Testis (tissue), 3 donors: ENCODE results near the gene SYNE2. TPM values are rescaled to one million over a fixed set of nuclear protein-coding genes. Genes with fewer than 3 reads are reported as not detected.

Experiments used
- DNase-seq: peaks from one replicate; pipeline ENCODE4 v3.0.0-alpha.2; 2019
- H3K27ac ChIP-seq, 2 donors: fragments of 200-600 bp; sonication (generic); one replicate each; pipeline ENCODE4 v1.5.1; 2019
- H3K27me3 ChIP-seq: fragments of 200-600 bp; sonication (generic); one replicate; pipeline ENCODE4 v1.5.1; 2019
- H3K36me3 ChIP-seq: fragments of 200-600 bp; sonication (generic); one replicate; pipeline ENCODE4 v1.5.1; 2017; ENCODE audit warnings: low read depth; ENCODE audit errors: missing control alignments
- H3K4me1 ChIP-seq: fragments of 200-600 bp; sonication (generic); one replicate; pipeline ENCODE4 v1.5.1; 2019
- H3K4me3 ChIP-seq, 2 donors: fragments of 200-600 bp; sonication (generic); one replicate each; pipeline ENCODE4 v1.5.1; 2017 to 2019
- H3K9me3 ChIP-seq: fragments of 200-600 bp; sonication (generic); one replicate; pipeline ENCODE4 v1.5.1; 2017
- CTCF ChIP-seq, 3 experiments: fragments of 450-650 bp in 2 of 3; fragments of 200-600 bp in 1 of 3; sonication (generic) in 1 of 3; IDR thresholded peaks; one replicate each; pipeline ENCODE4 v1.5.1; 2016 to 2019; ENCODE audit warnings: antibody characterized with exemption in 3 of 3, mild to moderate bottlenecking in 2 of 3, moderate library complexity in 1 of 3
- POLR2A ChIP-seq: fragments of 450-650 bp; IDR thresholded peaks from one replicate; pipeline ENCODE4 v1.6.1; 2017; ENCODE audit warnings: antibody characterized with exemption, mild to moderate bottlenecking, moderate library complexity
- WGBS, 2 donors: methylation state at CpG; one replicate each; pipeline ENCODE4 v1.1.5; 2018; 5-methylcytosine and 5-hydroxymethylcytosine counted together
- intact Hi-C: fragments of 100-400 bp; cut with DNase I; formaldehyde crosslinking; loops from one replicate; pipeline ENCODE4 v1.15.1; 2023; ENCODE audit warnings: low total_unique reads
- polyA plus RNA-seq: library from polyadenylated mRNA; stranded (reverse); fragments of 350-450 nt; fragmentation: Illumina TruSeq; extraction: RNeasy Lipid Tissue Mini Kit (QIAGEN cat#74804); gene quantifications from one replicate; pipeline ENCODE4 v1.2.3, GENCODE V29; 2014; ENCODE audit warnings: low read depth, low replicate concordance; ENCODE audit not compliant: insufficient read depth
- total RNA-seq, 2 donors: library from RNA; depleted of rRNA; stranded (reverse); fragments of >200 nt; gene quantifications; one replicate each; pipeline ENCODE4 v1.2.3, GENCODE V29; 2016

Gene SYNE2
- total and polyA plus RNA-seq, 3 donors from 2014 or later: 74.6 to 519 (median 511) TPM

DNA sequence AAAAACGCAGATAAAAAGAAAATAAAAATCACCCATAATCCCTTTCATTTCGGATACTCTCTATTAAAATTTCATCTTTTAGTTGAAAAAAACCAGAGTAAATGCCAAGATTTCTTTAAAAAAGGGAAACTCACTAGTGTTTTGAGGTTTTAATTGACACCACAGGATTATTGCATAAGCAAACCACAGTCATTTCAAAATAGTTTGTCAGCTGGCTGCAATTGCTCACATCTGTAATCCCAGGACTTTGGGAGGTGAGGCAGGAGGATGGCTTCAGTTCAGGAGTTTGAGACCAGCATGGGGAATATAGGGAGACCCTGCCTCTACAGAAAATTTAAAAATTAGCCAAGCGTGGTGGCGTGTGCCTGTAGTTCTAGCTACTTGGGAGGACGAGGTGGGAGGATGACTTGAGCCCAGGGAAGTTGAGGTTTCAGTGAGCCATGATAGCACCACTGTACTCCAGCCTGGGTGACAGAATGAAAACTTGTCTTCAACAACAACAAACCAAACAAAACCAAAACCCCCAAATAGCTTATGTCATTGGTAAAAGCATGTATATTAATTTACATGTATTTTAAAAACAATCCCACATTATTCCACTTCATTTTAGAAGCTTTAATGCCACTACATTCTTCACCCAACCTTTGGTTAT, 48.8 kb downstream of the SYNE2 start:
- H3K4me3 ChIP-seq: no peak overlapping the region
- intact Hi-C loops: no loop called here
- no peak overlapping the region for H3K27ac ChIP-seq
- H3K27me3 ChIP-seq: no peaks in the 10 kb centered on the region
- H3K9me3 ChIP-seq: no peaks in the 10 kb centered on the region
- no peak for DNase-seq
- H3K36me3 ChIP-seq: no peaks in the 10 kb centered on the region
- TF ChIP-seq CTCF (IDR thresholded peaks at IDR 0.05) (no peak), POLR2A (no peak)
- WGBS, 2 donors: 90 to 92% methylated on average over 5 of the region's 5 CpGs
- peaks cover 18% of the 10 kb centered on the region for H3K4me1 ChIP-seq

DNA sequence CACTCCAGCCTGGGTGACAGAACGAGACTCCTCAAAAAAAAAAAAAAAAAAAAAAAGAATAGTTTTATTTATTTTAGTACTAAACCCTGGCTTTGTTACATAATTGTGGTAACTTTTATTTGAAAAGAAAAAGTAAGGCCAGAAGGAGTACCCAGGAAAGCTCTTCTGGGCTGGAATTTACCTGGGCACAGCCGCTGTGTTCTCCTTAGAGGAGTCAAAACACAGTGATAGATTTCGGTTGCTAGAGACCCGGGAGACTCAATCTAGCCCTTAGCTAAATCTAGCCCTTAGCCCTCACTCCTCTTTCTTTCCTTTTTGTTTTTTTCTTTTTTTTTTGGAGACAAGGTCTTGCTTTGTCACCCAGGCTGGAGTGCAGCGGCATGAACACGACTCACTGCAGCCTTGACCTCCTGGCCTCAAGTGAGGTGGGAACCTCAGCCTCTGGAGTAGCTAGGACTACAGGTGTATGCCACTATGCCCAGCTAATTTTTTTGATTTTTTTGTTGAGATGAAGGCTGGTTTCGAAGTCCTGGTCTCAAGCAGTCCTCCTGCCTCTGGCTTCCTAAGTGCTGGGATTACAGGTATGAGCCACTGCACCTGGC, 49.7 kb downstream of the SYNE2 start:
- 72 to 74% methylated on average over 7 of the region's 7 CpGs for WGBS, 2 donors
- peak overlapping the region in 1 of 2 donors; percentile 42 for H3K27ac ChIP-seq
- no peak for DNase-seq

GRCh38 chr14:63904724-63905123, 51.9 kb downstream of the SYNE2 start:
- Histone ChIP-seq H3K27ac (no peak overlapping the region), H3K36me3 (no peaks in the 10 kb centered on the region), H3K9me3 (no peaks in the 10 kb centered on the region), H3K4me3 (no peak overlapping the region), H3K4me1 (peaks cover 11% of the 10 kb centered on the region), H3K27me3 (no peaks in the 10 kb centered on the region)
- intact Hi-C loops: no loop called here
- TF ChIP-seq CTCF (IDR thresholded peaks at IDR 0.05): no peak
- no peak for TF ChIP-seq POLR2A
- no peak for DNase-seq
- WGBS, 2 donors: 93 to 99% methylated on average over 2 of the region's 2 CpGs

More for the DNA sequence above, 49.7 kb downstream of the SYNE2 start:
- intact Hi-C loops: no loop called here
- H3K4me3 ChIP-seq: no peak overlapping the region
- H3K9me3 ChIP-seq: no peaks in the 10 kb centered on the region
- H3K36me3 ChIP-seq: no peaks in the 10 kb centered on the region
- H3K4me1 ChIP-seq: peaks cover 9% of the 10 kb centered on the region
- H3K27me3 ChIP-seq: no peaks in the 10 kb centered on the region
- TF ChIP-seq CTCF (IDR thresholded peaks at IDR 0.05) (no peak), POLR2A (no peak)

DNA sequence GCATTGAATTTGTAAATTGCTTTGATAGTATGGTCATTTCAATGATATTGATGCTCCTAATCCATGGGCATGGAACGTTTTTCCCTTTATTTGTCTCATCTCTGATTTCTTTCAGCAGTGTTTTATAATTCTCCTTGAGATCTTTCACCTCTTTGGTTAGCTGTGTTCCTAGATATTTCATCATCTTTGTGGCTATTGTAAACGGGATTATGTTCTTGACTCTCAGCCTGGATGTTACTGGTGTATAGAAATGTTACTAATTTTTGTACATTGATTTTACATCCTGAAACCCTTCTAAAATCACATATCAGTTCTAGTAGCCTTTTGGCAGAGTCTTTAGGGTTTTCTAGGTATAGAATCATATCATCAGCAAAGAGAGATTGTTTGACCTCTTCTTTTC, 52.6 kb downstream of the SYNE2 start:
- WGBS, 2 donors: 79 to 85% methylated on average over 2 of the region's 2 CpGs
- no peaks in the 10 kb centered on the region for H3K36me3 ChIP-seq

More for the DNA sequence above, 52.6 kb downstream of the SYNE2 start:
- H3K27me3 ChIP-seq: no peaks in the 10 kb centered on the region
- no peak overlapping the region for H3K27ac ChIP-seq
- DNase-seq: no peak
- H3K4me3 ChIP-seq: no peak overlapping the region
- TF ChIP-seq POLR2A (no peak), CTCF (IDR thresholded peaks at IDR 0.05) (no peak)
- no peaks in the 10 kb centered on the region for H3K9me3 ChIP-seq
- peaks cover 12% of the 10 kb centered on the region for H3K4me1 ChIP-seq
- intact Hi-C loops: no loop called here
